DND-41 (cell line): ENCODE data around the gene AKAP8.

Source experiments
- ATAC-seq: fragments of 200-7000 bp; cut with Tn5 transposase; 3 replicates; pipeline ENCODE4 v1.9.1; 2021; ENCODE audit warnings: low read depth; ENCODE audit not compliant: insufficient read depth
- DNase-seq: peaks from one replicate; pipeline ENCODE4 v3.0.0-alpha.2; 2020
- H2AFZ ChIP-seq: 2 replicates; pipeline ENCODE4 v1.6.0; 2012; ENCODE audit warnings: low read depth, low read length
- H3K27ac ChIP-seq: 2 replicates; pipeline ENCODE4 v1.5.1; 2012; ENCODE audit warnings: low read length, inconsistent platforms
- H3K27me3 ChIP-seq: fragments of 200-600 bp; sonication (generic); 2 replicates; pipeline ENCODE4 v1.6.0; 2012; ENCODE audit warnings: low read length, mild to moderate bottlenecking, inconsistent platforms; ENCODE audit not compliant: insufficient read depth, poor library complexity
- H3K36me3 ChIP-seq: 2 replicates; pipeline ENCODE4 v1.5.1; 2012; ENCODE audit warnings: low read length, inconsistent platforms; ENCODE audit not compliant: insufficient read depth
- H3K4me1 ChIP-seq: 2 replicates; pipeline ENCODE4 v1.5.1; 2012; ENCODE audit warnings: mild to moderate bottlenecking, low read length; ENCODE audit not compliant: insufficient read depth
- H3K4me2 ChIP-seq: 2 replicates; pipeline ENCODE4 v1.6.0; 2012; ENCODE audit warnings: mild to moderate bottlenecking, moderate library complexity, low read length, inconsistent platforms; ENCODE audit not compliant: insufficient read depth
- H3K4me3 ChIP-seq, 2 experiments: fragments of 200-600 bp in 1 of 2; shearing (Covaris generic) in 1 of 2; 2 replicates each; pipeline ENCODE4 v1.5.1; 2012 to 2016; ENCODE audit warnings: inconsistent platforms in 2 of 2, low read length in 2 of 2, mild to moderate bottlenecking in 2 of 2, low read depth in 1 of 2, moderate library complexity in 1 of 2
- H3K79me2 ChIP-seq: 2 replicates; pipeline ENCODE4 v1.6.0; 2012; ENCODE audit warnings: low read length, inconsistent platforms; ENCODE audit not compliant: insufficient read depth
- H3K9ac ChIP-seq: 2 replicates; pipeline ENCODE4 v1.6.0; 2012; ENCODE audit warnings: low read depth, mild to moderate bottlenecking, inconsistent platforms, low read length, moderate library complexity
- H3K9me3 ChIP-seq: 2 replicates; pipeline ENCODE4 v1.5.1; 2012; ENCODE audit warnings: low read length, moderate library complexity, mild to moderate bottlenecking, inconsistent platforms; ENCODE audit not compliant: insufficient read depth, severe bottlenecking
- H4K20me1 ChIP-seq: 2 replicates; pipeline ENCODE4 v1.6.0; 2012; ENCODE audit warnings: low read length; ENCODE audit not compliant: insufficient read depth
- EZH2 ChIP-seq: IDR thresholded peaks from 3 replicates; pipeline ENCODE4 v1.6.1; 2012; ENCODE audit warnings: borderline replicate concordance, low read depth, mild to moderate bottlenecking, moderate library complexity, low read length, inconsistent platforms; ENCODE audit not compliant: severe bottlenecking
- TF ChIP-seq, protein P1 (sequence below): IDR thresholded peaks from 2 replicates; pipeline ENCODE4 v1.5.1; 2012; ENCODE audit warnings: borderline replicate concordance, low read length, moderate library complexity, mild to moderate bottlenecking; ENCODE audit not compliant: poor library complexity, severe bottlenecking; ENCODE audit errors: extremely low read depth

Gene AKAP8

DNA sequence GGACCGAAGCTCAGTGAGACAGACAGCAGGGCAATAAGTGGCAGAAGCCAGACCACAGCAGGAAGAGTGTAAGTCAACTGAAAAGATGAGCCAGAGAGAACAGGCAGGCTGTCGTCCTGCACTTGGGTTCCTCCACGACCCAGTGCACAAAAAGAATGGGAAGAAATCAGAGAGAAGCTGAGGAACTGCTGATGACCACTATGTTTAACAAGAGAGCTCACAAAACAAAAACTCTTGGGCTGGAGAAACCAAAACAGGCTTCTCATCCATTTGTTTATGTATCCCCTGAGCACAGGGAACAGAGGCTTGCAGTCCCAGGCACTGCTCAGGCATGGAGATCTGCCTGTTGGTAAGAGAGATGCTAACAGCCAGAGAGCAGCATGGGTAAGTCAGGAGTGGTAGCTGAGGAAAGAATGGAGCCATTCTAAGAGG is 25.2 kb upstream of the AKAP8 start:
- Histone ChIP-seq H3K9me3 (no peaks in the 10 kb centered on the region), H3K4me3 (no peak overlapping the region), H3K36me3 (peaks cover 83% of the 10 kb centered on the region), H3K79me2 (peaks cover 89% of the 10 kb centered on the region), H2AFZ (no peak overlapping the region), H3K27ac (no peak overlapping the region), H4K20me1 (peaks cover 75% of the 10 kb centered on the region), H3K9ac (no peak overlapping the region), H3K27me3 (no peaks in the 10 kb centered on the region), H3K4me2 (no peak overlapping the region), H3K4me1 (no peaks in the 10 kb centered on the region)
- no peak for ATAC-seq
- no peak for DNase-seq
- TF ChIP-seq, protein P1, sequence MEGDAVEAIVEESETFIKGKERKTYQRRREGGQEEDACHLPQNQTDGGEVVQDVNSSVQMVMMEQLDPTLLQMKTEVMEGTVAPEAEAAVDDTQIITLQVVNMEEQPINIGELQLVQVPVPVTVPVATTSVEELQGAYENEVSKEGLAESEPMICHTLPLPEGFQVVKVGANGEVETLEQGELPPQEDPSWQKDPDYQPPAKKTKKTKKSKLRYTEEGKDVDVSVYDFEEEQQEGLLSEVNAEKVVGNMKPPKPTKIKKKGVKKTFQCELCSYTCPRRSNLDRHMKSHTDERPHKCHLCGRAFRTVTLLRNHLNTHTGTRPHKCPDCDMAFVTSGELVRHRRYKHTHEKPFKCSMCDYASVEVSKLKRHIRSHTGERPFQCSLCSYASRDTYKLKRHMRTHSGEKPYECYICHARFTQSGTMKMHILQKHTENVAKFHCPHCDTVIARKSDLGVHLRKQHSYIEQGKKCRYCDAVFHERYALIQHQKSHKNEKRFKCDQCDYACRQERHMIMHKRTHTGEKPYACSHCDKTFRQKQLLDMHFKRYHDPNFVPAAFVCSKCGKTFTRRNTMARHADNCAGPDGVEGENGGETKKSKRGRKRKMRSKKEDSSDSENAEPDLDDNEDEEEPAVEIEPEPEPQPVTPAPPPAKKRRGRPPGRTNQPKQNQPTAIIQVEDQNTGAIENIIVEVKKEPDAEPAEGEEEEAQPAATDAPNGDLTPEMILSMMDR: no peak
- no peak for TF ChIP-seq EZH2

DNA sequence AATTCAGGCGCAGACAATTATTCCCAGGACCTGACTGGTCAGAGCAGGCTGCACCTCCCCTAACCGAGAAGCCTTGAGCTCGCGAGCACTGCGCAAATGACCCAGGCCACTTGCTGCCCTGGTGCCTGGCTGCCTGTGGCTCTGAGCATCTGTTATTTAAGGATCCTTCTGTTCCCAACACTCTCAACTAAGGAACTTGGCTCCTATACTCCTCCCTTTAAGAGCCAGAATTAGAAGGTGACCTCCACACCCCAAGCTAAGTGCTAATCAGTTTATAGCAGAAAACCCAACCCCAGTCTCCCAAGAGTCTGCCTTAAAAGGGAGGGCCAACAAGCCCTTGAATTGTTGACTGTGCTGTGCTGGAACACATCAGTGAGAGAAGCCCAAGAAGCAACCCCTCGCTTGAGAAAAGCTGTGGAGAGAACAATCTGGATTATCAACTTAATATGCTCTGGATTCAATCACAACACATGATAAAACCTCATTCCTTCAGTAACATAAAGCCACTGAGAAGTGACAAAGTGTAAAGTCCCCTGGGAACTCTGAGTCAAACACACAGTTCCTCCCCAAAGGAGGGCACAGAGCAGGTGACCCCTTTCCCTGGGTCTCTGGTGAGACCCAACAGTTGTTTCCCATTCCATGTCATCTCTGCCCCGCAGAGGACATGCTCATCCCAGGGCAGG is 24.7 kb upstream of the AKAP8 start:
- Histone ChIP-seq H3K27ac (no peak overlapping the region), H2AFZ (no peak overlapping the region), H3K79me2 (peaks cover 83% of the 10 kb centered on the region), H3K9ac (no peak overlapping the region), H3K27me3 (no peaks in the 10 kb centered on the region), H4K20me1 (peaks cover 75% of the 10 kb centered on the region), H3K4me3 (no peak overlapping the region), H3K4me1 (no peaks in the 10 kb centered on the region), H3K36me3 (peaks cover 83% of the 10 kb centered on the region), H3K4me2 (no peak overlapping the region), H3K9me3 (no peaks in the 10 kb centered on the region)
- ATAC-seq (no peak), DNase-seq (no peak)
- no peak for TF ChIP-seq EZH2
- TF ChIP-seq, protein P1: no peak

DNA sequence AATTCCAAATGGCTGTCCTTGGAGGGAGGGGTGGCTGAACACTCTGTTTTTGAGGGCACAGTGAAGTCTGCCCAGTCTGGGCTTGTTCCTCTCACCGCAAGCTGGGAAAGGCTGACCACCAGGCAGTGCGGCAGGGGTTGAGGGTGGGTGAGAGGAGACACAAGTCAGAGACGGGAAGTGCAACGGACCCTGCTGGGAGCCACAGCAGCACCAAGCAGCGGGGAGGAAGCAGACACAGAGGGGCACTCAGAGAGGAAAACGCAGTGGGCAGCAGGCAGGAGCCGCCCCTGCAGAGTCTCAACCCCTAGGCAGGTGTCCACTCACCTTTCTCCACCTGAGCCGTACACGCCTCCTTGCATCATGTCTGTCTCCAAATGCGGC is 23.6 kb upstream of the AKAP8 start:
- Histone ChIP-seq H2AFZ (no peak overlapping the region), H3K9ac (no peak overlapping the region), H3K4me3 (no peak overlapping the region), H3K79me2 (peaks cover 73% of the 10 kb centered on the region), H3K27me3 (no peaks in the 10 kb centered on the region), H3K4me2 (no peak overlapping the region), H4K20me1 (peaks cover 80% of the 10 kb centered on the region), H3K9me3 (no peaks in the 10 kb centered on the region), H3K4me1 (no peaks in the 10 kb centered on the region), H3K36me3 (peaks cover 90% of the 10 kb centered on the region), H3K27ac (no peak overlapping the region)
- TF ChIP-seq, protein P1: no peak
- TF ChIP-seq EZH2: no peak
- ATAC-seq (no peak), DNase-seq (no peak)
